Neural progenitor cell (in vitro differentiated cells): ENCODE results near the gene TTLL8.

ENCODE experiments used
- CTCF ChIP-seq: fragments of 200-600 bp; sonication (generic); IDR thresholded peaks from 2 replicates; pipeline ENCODE4 v1.5.1; 2017; ENCODE audit warnings: antibody characterized with exemption, mild to moderate bottlenecking
- EZH2 ChIP-seq: fragments of 200-600 bp; sonication (generic); IDR thresholded peaks from 2 replicates; pipeline ENCODE4 v1.6.1; 2017; ENCODE audit warnings: antibody characterized with exemption, mild to moderate bottlenecking, moderate library complexity
- EZH2phosphoT487 ChIP-seq: fragments of 200-600 bp; sonication (generic); IDR thresholded peaks from 2 replicates; pipeline ENCODE4 v1.6.1; 2017; ENCODE audit warnings: antibody characterized with exemption

GRCh38 chr22:50087646-50088045, 29.5 kb upstream of the TTLL8 start:
- TF ChIP-seq EZH2 (no peak), CTCF (no peak), EZH2phosphoT487 (no peak)
